ENCODE measurements around the gene ZDHHC24.
"Not testable (repeated sequence)": the region's sequence is repeated elsewhere in the genome, so short reads cannot be mapped to it uniquely, and the experiment has no call there.

ZDHHC24 gene

GRCh38 chr11:66545701-66546367 is at the start of gene ZDHHC24:
Gene ZDHHC24, minus strand, starts transcription at chr11:66546048. Its CDS starts 45 bp downstream, at chr11:66546003.
- Histone ChIP-seq H3K4me1 (ENCODE audit: control insufficient read depth, low read depth, low read length) (peaks cover 17% of the 10 kb centered on the region), H3K36me3 (ENCODE audit: control insufficient read depth, low read depth, low read length) (no peaks in the 10 kb centered on the region), H3K27ac (ENCODE audit: low read length) (no peak within 1 kb of the TSS)

GRCh38 chr11:66595245-66595904 is 49.5 kb upstream of the ZDHHC24 start:
- Histone ChIP-seq H3K9ac (ENCODE audit: low read length) (no peak overlapping the region), H3K27ac (ENCODE audit: low read length) (no peak overlapping the region)

More at GRCh38 chr11:66545701-66546367, at the start of gene ZDHHC24:
- Histone ChIP-seq H3K9ac (ENCODE audit: low read length) (peak within 1 kb of the TSS; percentile 62), H3K4me3 (ENCODE audit: low read length) (peak within 1 kb of the TSS; percentile 74), H3K27me3 (ENCODE audit: control insufficient read depth, insufficient read depth, low read length) (no peaks in the 10 kb centered on the region), H3K9me3 (ENCODE audit: control insufficient read depth, low read depth, low read length) (no peaks in the 10 kb centered on the region)

GRCh38 chr11:66593650-66594049 is 47.8 kb upstream of the ZDHHC24 start:
- Histone ChIP-seq H3K4me1 (ENCODE audit: control insufficient read depth, low read depth, low read length) (peaks cover 13% of the 10 kb centered on the region), H3K27me3 (ENCODE audit: control insufficient read depth, insufficient read depth, low read length) (no peaks in the 10 kb centered on the region), H3K9ac (ENCODE audit: low read length) (peak overlapping the region; percentile 63), H3K27ac (ENCODE audit: low read length) (no peak overlapping the region), H3K9me3 (ENCODE audit: control insufficient read depth, low read depth, low read length) (no peaks in the 10 kb centered on the region), H3K36me3 (ENCODE audit: control insufficient read depth, low read depth, low read length) (no peaks in the 10 kb centered on the region), H3K4me3 (ENCODE audit: low read length) (peak overlapping the region; percentile 75)

More at GRCh38 chr11:66595245-66595904, 49.5 kb upstream of the ZDHHC24 start:
- Histone ChIP-seq H3K9me3 (ENCODE audit: control insufficient read depth, low read depth, low read length) (no peaks in the 10 kb centered on the region), H3K36me3 (ENCODE audit: control insufficient read depth, low read depth, low read length) (peaks cover 8% of the 10 kb centered on the region), H3K4me1 (ENCODE audit: control insufficient read depth, low read depth, low read length) (peaks cover 13% of the 10 kb centered on the region), H3K27me3 (ENCODE audit: control insufficient read depth, insufficient read depth, low read length) (no peaks in the 10 kb centered on the region), H3K4me3 (ENCODE audit: low read length) (no peak overlapping the region)

DNA sequence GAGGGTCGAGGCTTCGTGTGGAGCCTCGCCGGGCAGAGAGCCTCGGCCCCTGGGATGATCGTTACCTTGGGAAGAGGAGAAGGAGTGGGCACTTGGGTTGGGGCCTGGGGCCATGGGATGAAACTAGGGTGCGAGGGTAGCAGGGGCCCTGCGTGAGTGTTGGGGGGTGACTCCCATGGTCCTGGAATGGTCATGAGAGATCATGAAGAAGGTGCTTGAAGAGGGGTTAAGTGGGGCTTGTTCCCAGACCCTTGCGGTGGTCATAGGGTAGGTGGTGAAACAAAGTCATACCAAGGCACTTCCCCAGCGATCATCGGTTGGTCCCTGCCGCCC is 47.4 kb upstream of the ZDHHC24 start:
- H3K36me3 ChIP-seq (ENCODE audit: control insufficient read depth, low read depth, low read length), result no peaks in the 10 kb centered on the region
- H3K4me1 ChIP-seq (ENCODE audit: control insufficient read depth, low read depth, low read length), result peaks cover 13% of the 10 kb centered on the region
- no peaks in the 10 kb centered on the region for H3K27me3 ChIP-seq (ENCODE audit: control insufficient read depth, insufficient read depth, low read length)
- H3K9ac ChIP-seq (ENCODE audit: low read length), result peak overlapping the region; percentile 63
- no peaks in the 10 kb centered on the region for H3K9me3 ChIP-seq (ENCODE audit: control insufficient read depth, low read depth, low read length)
- H3K4me3 ChIP-seq (ENCODE audit: low read length), result peak overlapping the region; percentile 75
- no peak overlapping the region for H3K27ac ChIP-seq (ENCODE audit: low read length)

DNA sequence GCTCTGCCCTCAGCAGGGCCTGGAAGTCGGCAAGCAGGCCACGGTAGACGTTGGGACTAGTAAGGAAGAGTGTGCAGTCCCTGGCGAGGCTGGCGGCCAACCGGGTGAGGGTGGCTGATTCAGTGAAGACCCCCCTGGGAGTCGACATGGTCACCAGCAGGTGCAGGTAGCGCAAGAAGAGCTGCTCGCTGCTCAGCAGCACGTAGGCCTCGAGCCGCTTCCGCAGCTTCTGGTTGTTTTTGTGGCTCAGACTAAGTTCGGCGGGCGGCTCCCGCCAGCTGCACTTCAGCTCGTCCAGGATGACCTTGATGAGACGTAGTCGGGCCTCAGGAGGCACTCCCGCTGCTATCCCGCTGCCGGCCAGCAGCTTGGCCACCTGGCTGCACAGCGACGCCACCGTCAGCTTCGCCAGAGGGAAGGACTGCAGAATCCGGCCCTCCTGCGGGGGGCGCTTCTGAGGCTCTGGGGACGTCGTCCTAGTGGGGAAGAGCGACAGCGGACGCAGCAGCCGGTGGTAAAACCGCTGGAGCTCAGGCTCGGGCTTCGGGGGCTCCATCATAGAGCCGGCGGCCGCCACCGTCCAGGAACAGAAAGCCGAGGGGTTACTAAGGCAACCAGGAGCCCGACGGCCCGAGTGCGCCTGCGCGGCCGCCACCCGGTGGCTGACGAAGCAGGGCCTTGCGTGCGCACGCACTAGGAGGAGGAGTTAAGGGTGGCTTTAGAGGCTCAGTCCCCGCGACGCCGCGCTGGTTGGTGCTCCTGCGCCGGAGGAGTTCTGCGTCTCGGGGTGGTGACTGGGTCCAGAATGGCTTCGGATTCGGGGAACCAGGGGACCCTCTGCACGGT is 46.8 kb upstream of the ZDHHC24 start, which contains the start of the genes CCDC87 and CCS:
CCDC87 (minus strand) TSS at position 607 of the 846 bp plus-strand sequence; CDS start at position 559, 48 bp downstream.
CCS (plus strand) TSS at position 729 of the 846 bp plus-strand sequence; CDS start at position 806, 77 bp downstream.
- Histone ChIP-seq H3K4me1 (ENCODE audit: control insufficient read depth, low read depth, low read length) (peaks cover 13% of the 10 kb centered on the region), H3K9me3 (ENCODE audit: control insufficient read depth, low read depth, low read length) (no peaks in the 10 kb centered on the region), H3K36me3 (ENCODE audit: control insufficient read depth, low read depth, low read length) (no peaks in the 10 kb centered on the region), H3K27me3 (ENCODE audit: control insufficient read depth, insufficient read depth, low read length) (no peaks in the 10 kb centered on the region), H3K9ac (ENCODE audit: low read length) (peak within 1 kb of the TSS; percentile 63), H3K27ac (ENCODE audit: low read length) (no peak within 1 kb of the TSS), H3K4me3 (ENCODE audit: low read length) (peak within 1 kb of the TSS; percentile 75)

GRCh38 chr11:66591175-66591574 is 45.3 kb upstream of the ZDHHC24 start:
- H3K4me1 ChIP-seq (ENCODE audit: control insufficient read depth, low read depth, low read length), result peaks cover 13% of the 10 kb centered on the region
- H3K9ac ChIP-seq (ENCODE audit: low read length), result no peak overlapping the region
- no peak overlapping the region for H3K4me3 ChIP-seq (ENCODE audit: low read length)
- no peaks in the 10 kb centered on the region for H3K27me3 ChIP-seq (ENCODE audit: control insufficient read depth, insufficient read depth, low read length)
- H3K36me3 ChIP-seq (ENCODE audit: control insufficient read depth, low read depth, low read length), result no peaks in the 10 kb centered on the region
- H3K9me3 ChIP-seq (ENCODE audit: control insufficient read depth, low read depth, low read length), result no peaks in the 10 kb centered on the region
- no peak overlapping the region for H3K27ac ChIP-seq (ENCODE audit: low read length)

GRCh38 chr11:66589996-66590675 is 44.3 kb upstream of the ZDHHC24 start:
- no peaks in the 10 kb centered on the region for H3K27me3 ChIP-seq (ENCODE audit: control insufficient read depth, insufficient read depth, low read length)
- H3K27ac ChIP-seq (ENCODE audit: low read length), result no peak overlapping the region
- no peak overlapping the region for H3K9ac ChIP-seq (ENCODE audit: low read length)
- H3K36me3 ChIP-seq (ENCODE audit: control insufficient read depth, low read depth, low read length), result no peaks in the 10 kb centered on the region
- no peaks in the 10 kb centered on the region for H3K9me3 ChIP-seq (ENCODE audit: control insufficient read depth, low read depth, low read length)
- peaks cover 13% of the 10 kb centered on the region for H3K4me1 ChIP-seq (ENCODE audit: control insufficient read depth, low read depth, low read length)
- no peak overlapping the region for H3K4me3 ChIP-seq (ENCODE audit: low read length)

- H3K27me3 ChIP-seq (ENCODE audit: control insufficient read depth, insufficient read depth, low read length); H3K36me3 ChIP-seq (ENCODE audit: control insufficient read depth, low read depth, low read length); H3K9ac ChIP-seq (ENCODE audit: low read length); H3K27ac ChIP-seq (ENCODE audit: low read length); H3K4me3 ChIP-seq (ENCODE audit: low read length); H3K9me3 ChIP-seq (ENCODE audit: control insufficient read depth, low read depth, low read length): not testable (repeated sequence)
- H3K4me1 ChIP-seq (ENCODE audit: control insufficient read depth, low read depth, low read length), result peaks cover 13% of the 10 kb centered on the region
Observed at GRCh38 chr11:66589315-66589714, 43.5 kb upstream of the ZDHHC24 start.

DNA sequence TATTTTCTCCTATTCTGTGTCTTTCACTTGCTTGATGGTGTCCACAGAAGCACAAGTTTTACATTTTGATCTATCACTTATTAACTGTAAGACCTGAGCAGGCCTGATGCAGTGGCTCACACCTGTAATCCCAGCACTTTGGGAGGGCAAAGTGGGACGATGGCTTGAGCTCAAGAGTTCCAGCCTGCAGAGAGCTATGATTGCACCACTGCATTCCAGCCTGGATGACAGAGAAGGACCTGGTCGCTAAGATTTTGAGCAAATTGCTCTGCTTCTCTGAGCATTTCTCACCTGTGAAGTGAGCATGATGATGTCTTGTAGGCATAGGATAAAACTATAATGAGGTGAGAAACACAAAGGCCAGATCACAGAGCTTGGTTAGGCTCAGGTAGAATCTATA is 40.3 kb upstream of the ZDHHC24 start:
- Histone ChIP-seq H3K9ac (ENCODE audit: low read length) (no peak overlapping the region), H3K4me1 (ENCODE audit: control insufficient read depth, low read depth, low read length) (no peaks in the 10 kb centered on the region), H3K9me3 (ENCODE audit: control insufficient read depth, low read depth, low read length) (peaks cover 2% of the 10 kb centered on the region), H3K27me3 (ENCODE audit: control insufficient read depth, insufficient read depth, low read length) (no peaks in the 10 kb centered on the region), H3K27ac (ENCODE audit: low read length) (no peak overlapping the region), H3K4me3 (ENCODE audit: low read length) (no peak overlapping the region), H3K36me3 (ENCODE audit: control insufficient read depth, low read depth, low read length) (peaks cover 9% of the 10 kb centered on the region)

DNA sequence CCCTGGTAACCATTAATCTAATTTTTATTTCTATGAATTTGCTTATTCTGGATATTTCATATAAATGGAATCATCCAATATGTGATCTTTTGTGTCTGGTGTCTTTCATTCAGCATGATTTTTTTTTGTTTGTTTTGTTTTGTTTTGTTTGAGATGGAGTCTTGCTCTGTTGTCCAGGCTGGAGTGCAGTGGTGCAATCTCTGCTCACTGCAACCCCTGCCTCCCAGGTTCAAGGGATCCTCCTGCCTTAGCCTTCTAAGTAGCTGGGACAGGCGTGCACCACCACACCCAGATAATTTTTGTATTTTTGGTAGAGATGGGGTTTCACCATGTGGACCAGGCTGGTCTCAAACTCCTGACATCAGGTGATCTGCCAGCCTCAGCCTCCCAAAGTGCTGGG is 39.6 kb upstream of the ZDHHC24 start:
- H3K36me3 ChIP-seq (ENCODE audit: control insufficient read depth, low read depth, low read length), result peaks cover 16% of the 10 kb centered on the region
- H3K27ac ChIP-seq (ENCODE audit: low read length); H3K9ac ChIP-seq (ENCODE audit: low read length); H3K9me3 ChIP-seq (ENCODE audit: control insufficient read depth, low read depth, low read length); H3K27me3 ChIP-seq (ENCODE audit: control insufficient read depth, insufficient read depth, low read length); H3K4me1 ChIP-seq (ENCODE audit: control insufficient read depth, low read depth, low read length); H3K4me3 ChIP-seq (ENCODE audit: low read length): not testable (repeated sequence)

- not testable (repeated sequence) for H3K4me3 ChIP-seq (ENCODE audit: low read length); H3K27me3 ChIP-seq (ENCODE audit: control insufficient read depth, insufficient read depth, low read length); H3K27ac ChIP-seq (ENCODE audit: low read length); H3K9me3 ChIP-seq (ENCODE audit: control insufficient read depth, low read depth, low read length); H3K9ac ChIP-seq (ENCODE audit: low read length); H3K4me1 ChIP-seq (ENCODE audit: control insufficient read depth, low read depth, low read length)
- H3K36me3 ChIP-seq (ENCODE audit: control insufficient read depth, low read depth, low read length), result peaks cover 39% of the 10 kb centered on the region
Observed at GRCh38 chr11:66582565-66583147, 36.8 kb upstream of the ZDHHC24 start.
